Measurements from ENCODE around the gene BANK1. TPM values are rescaled to one million over a fixed set of nuclear protein-coding genes. Genes with fewer than 3 reads are reported as not detected.

BANK1 gene
- total RNA-seq, 2 experiments from 2014 or later = 0.20 to 0.22 TPM

GRCh38 chr4:101780284-101780683 is 10.2 kb upstream of the BANK1 start:
- Histone ChIP-seq H3K4me1 (ENCODE audit: insufficient read depth, low read length) (no peaks in the 10 kb centered on the region), H3K36me3 (ENCODE audit: insufficient read depth, low read length) (no peaks in the 10 kb centered on the region), H3K4me3 (ENCODE audit: low read length) (no peak overlapping the region), H3K27me3 (ENCODE audit: control insufficient read depth in 1 of 2, insufficient read depth in 2 of 2, low read length in 2 of 2) (peaks cover 0 to 3% of the 10 kb centered on the region in 2 experiments), H3K27ac (ENCODE audit: low read depth in 1 of 2, low read length in 2 of 2) (no peak overlapping the region), H3K9me3 (ENCODE audit: control insufficient read depth in 1 of 2, insufficient read depth in 1 of 2, low read length in 2 of 2) (no peaks in the 10 kb centered on the region)
- Mint-ChIP-seq H3K27ac (no peak overlapping the region), H3K4me3 (no peak overlapping the region), H3K9me3 (no peaks in the 10 kb centered on the region), H3K36me3 (ENCODE audit: low read depth) (no peaks in the 10 kb centered on the region), H3K27me3 (peaks cover 25% of the 10 kb centered on the region), H3K4me1 (ENCODE audit: low read depth) (no peaks in the 10 kb centered on the region)
- ChIA-PET CTCF (no interaction called here), POLR2A (no interaction called here)
- intact Hi-C loops (cut with DNase I, micrococcal nuclease) = no loop called here
- no peak for DNase-seq
- no peak for ATAC-seq (ENCODE audit: poor library complexity)
- TF ChIP-seq CTCF (IDR thresholded peaks at IDR 0.05) = no peak

GRCh38 chr4:101782546-101782945 is 8.0 kb upstream of the BANK1 start:
- Mint-ChIP-seq H3K27me3 (peaks cover 30% of the 10 kb centered on the region), H3K9me3 (peaks cover 2% of the 10 kb centered on the region), H3K4me1 (ENCODE audit: low read depth) (no peaks in the 10 kb centered on the region), H3K27ac (no peak overlapping the region), H3K4me3 (no peak overlapping the region), H3K36me3 (ENCODE audit: low read depth) (no peaks in the 10 kb centered on the region)
- ChIA-PET POLR2A (no interaction called here), CTCF (no interaction called here)
- ATAC-seq (ENCODE audit: poor library complexity) (no peak), DNase-seq (no peak)
- Histone ChIP-seq H3K4me1 (ENCODE audit: insufficient read depth, low read length) (no peaks in the 10 kb centered on the region), H3K27me3 (ENCODE audit: control insufficient read depth in 1 of 2, insufficient read depth in 2 of 2, low read length in 2 of 2) (peaks cover 0 to 3% of the 10 kb centered on the region in 2 experiments), H3K9me3 (ENCODE audit: control insufficient read depth in 1 of 2, insufficient read depth in 1 of 2, low read length in 2 of 2) (no peaks in the 10 kb centered on the region), H3K36me3 (ENCODE audit: insufficient read depth, low read length) (no peaks in the 10 kb centered on the region), H3K27ac (ENCODE audit: low read depth in 1 of 2, low read length in 2 of 2) (no peak overlapping the region), H3K4me3 (ENCODE audit: low read length) (no peak overlapping the region)
- TF ChIP-seq CTCF (IDR thresholded peaks at IDR 0.05) = no peak
- intact Hi-C loops (cut with DNase I, micrococcal nuclease) = no loop called here

GRCh38 chr4:101784957-101785356 is 5.6 kb upstream of the BANK1 start:
- no peaks in the 10 kb centered on the region for H3K4me1 ChIP-seq (ENCODE audit: insufficient read depth, low read length)
- H3K27ac ChIP-seq (ENCODE audit: low read depth in 1 of 2, low read length in 2 of 2) = no peak overlapping the region
- ATAC-seq (ENCODE audit: poor library complexity) = no peak
- H3K4me1 Mint-ChIP-seq (ENCODE audit: low read depth) = no peaks in the 10 kb centered on the region
- TF ChIP-seq CTCF (IDR thresholded peaks at IDR 0.05) = no peak
- no peaks in the 10 kb centered on the region for H3K36me3 ChIP-seq (ENCODE audit: insufficient read depth, low read length)
- H3K9me3 ChIP-seq (ENCODE audit: control insufficient read depth in 1 of 2, insufficient read depth in 1 of 2, low read length in 2 of 2) = no peaks in the 10 kb centered on the region
- H3K4me3 ChIP-seq (ENCODE audit: low read length) = no peak overlapping the region
- ChIA-PET CTCF (no interaction called here), POLR2A (no interaction called here)
- no peaks in the 10 kb centered on the region for H3K36me3 Mint-ChIP-seq (ENCODE audit: low read depth)
- H3K9me3 Mint-ChIP-seq = peaks cover 2% of the 10 kb centered on the region
- intact Hi-C loops (cut with DNase I, micrococcal nuclease) = no loop called here
- H3K27me3 ChIP-seq (ENCODE audit: control insufficient read depth in 1 of 2, insufficient read depth in 2 of 2, low read length in 2 of 2) = peaks cover 0 to 1% of the 10 kb centered on the region in 2 experiments
- H3K27me3 Mint-ChIP-seq = peaks cover 23% of the 10 kb centered on the region
- no peak overlapping the region for H3K27ac Mint-ChIP-seq
- DNase-seq = no peak
- H3K4me3 Mint-ChIP-seq = no peak overlapping the region

All from CD4-positive, alpha-beta T cell (primary cell).